Measurements from ENCODE around the gene CYB561A3. TPM values are rescaled to one million over a fixed set of nuclear protein-coding genes. Genes with fewer than 3 reads are reported as not detected.
"Not testable (repeated sequence)": the region's sequence is repeated elsewhere in the genome, so short reads cannot be mapped to it uniquely, and the experiment has no call there.

CYB561A3 gene
- total RNA-seq (2014; rRNA removed) = 97.0 and 135 TPM in 2 replicates
- polyA plus RNA-seq (2012) = 107 TPM

- peak; percentile 94 for DNase-seq (ENCODE audit: low read depth)
These were observed at the start of gene CYB561A3, which contains the start of gene TMEM138 for GRCh38 chr11:61361741-61362541. CYB561A3 (minus strand) TSS chr11:61361882; CDS start chr11:61356713, 5,169 bp downstream. TMEM138 (plus strand) TSS chr11:61362374; CDS start chr11:61364391, 2,017 bp downstream.

- DNase-seq (ENCODE audit: low read depth) = no peak
These were observed 45.5 kb upstream of the CYB561A3 start for GRCh38 chr11:61406991-61407728.

GRCh38 chr11:61406067-61406466, 44.4 kb upstream of the CYB561A3 start:
- peak; percentile 68 for DNase-seq (ENCODE audit: low read depth)

GRCh38 chr11:61404641-61405040, 43.0 kb upstream of the CYB561A3 start:
- DNase-seq (ENCODE audit: low read depth) = no peak

- DNase-seq (ENCODE audit: low read depth) = no peak
These were observed 42.4 kb upstream of the CYB561A3 start for GRCh38 chr11:61404103-61404502.

- DNase-seq (ENCODE audit: low read depth) = no peak
These were observed 42.0 kb upstream of the CYB561A3 start for GRCh38 chr11:61403658-61404057.

- DNase-seq (ENCODE audit: low read depth) = no peak
These were observed 39.9 kb upstream of the CYB561A3 start for GRCh38 chr11:61401573-61401972.

- DNase-seq (ENCODE audit: low read depth) = no peak
These were observed 39.5 kb upstream of the CYB561A3 start for GRCh38 chr11:61401173-61401572.

GRCh38 chr11:61392981-61393595, 31.4 kb upstream of the CYB561A3 start:
- no peak for DNase-seq (ENCODE audit: low read depth)

GRCh38 chr11:61390161-61390560, 28.5 kb upstream of the CYB561A3 start:
- DNase-seq (ENCODE audit: low read depth) = no peak

- DNase-seq (ENCODE audit: low read depth) = peak; percentile 76
These were observed 22.9 kb upstream of the CYB561A3 start for GRCh38 chr11:61384271-61385242.

- DNase-seq (ENCODE audit: low read depth) = not testable (repeated sequence)
These were observed 22.2 kb upstream of the CYB561A3 start for GRCh38 chr11:61383859-61384258.

- DNase-seq (ENCODE audit: low read depth) = no peak
These were observed 19.2 kb upstream of the CYB561A3 start for GRCh38 chr11:61380884-61381283.

GRCh38 chr11:61378713-61379313, 17.1 kb upstream of the CYB561A3 start:
- peak; percentile 99 for DNase-seq (ENCODE audit: low read depth)

- DNase-seq (ENCODE audit: low read depth) = peak; percentile 56
These were observed 15.9 kb upstream of the CYB561A3 start for GRCh38 chr11:61377461-61378160.

- DNase-seq (ENCODE audit: low read depth) = no peak
These were observed 14.1 kb upstream of the CYB561A3 start for GRCh38 chr11:61375761-61376108.

GRCh38 chr11:61372659-61373420, 11.2 kb upstream of the CYB561A3 start:
- DNase-seq (ENCODE audit: low read depth) = no peak

GRCh38 chr11:61370349-61371005, 8.8 kb upstream of the CYB561A3 start:
- peak; percentile 66 for DNase-seq (ENCODE audit: low read depth)

All from LHCN-M2 (cell line).